ENCODE measurements around the gene LY6G5C. TPM values are rescaled to one million over a fixed set of nuclear protein-coding genes. Genes with fewer than 3 reads are reported as not detected.

Gene LY6G5C
- total and polyA plus RNA-seq, 2 of the 13 experiments (the other 11 are each of a cell fraction or from before 2014, with no cell fraction given) = 0.33 to 0.55 TPM

DNA sequence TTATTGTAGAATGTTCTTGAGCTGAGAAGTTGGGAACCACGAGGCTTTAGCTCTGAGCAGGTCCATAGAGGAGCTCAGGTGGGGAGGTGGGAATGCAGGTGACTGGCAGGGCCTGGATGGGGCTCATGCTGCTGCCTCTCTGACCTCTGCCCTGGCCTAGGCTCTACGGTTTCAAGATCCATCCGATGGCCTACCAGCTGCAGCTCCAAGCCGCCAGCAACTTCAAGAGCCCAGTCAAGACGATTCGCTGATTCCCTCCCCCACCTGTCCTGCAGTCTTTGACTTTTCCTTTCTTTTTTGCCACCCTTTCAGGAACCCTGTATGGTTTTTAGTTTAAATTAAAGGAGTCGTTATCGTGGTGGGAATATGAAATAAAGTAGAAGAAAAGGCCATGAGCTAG, 11.2 kb downstream of the LY6G5C start, which contains the start of gene LY6G5B:
Gene LY6G5B, plus strand, starts transcription at position 301 of the 400 bp plus-strand sequence. CDS start 975 bp downstream, outside the sequence.
- H3K9me3 ChIP-seq (ENCODE audit: low read length) = no peaks in the 10 kb centered on the region
- DNase-seq (ENCODE audit: low spot score) (no peak), ATAC-seq (no peak), FAIRE-seq (no peak)
- H3K79me2 ChIP-seq (ENCODE audit: insufficient read depth, low read length) = peaks cover 35% of the 10 kb centered on the region
- no peaks in the 10 kb centered on the region; a peak in 1 of 5 replicates for H3K27me3 ChIP-seq (ENCODE audit: control insufficient read depth in 1 of 2, insufficient read depth in 2 of 2, low read length in 2 of 2)
- intact Hi-C loops (cut with micrococcal nuclease; ENCODE audit: unreplicated experiment) = loop anchor here (5.0 kb wide), 2 partner anchors 47 to 163 kb away; partner anchors contain the start of gene PRRC2A
- in situ Hi-C loops (cut with HindIII; ENCODE audit: extremely low pct_ligation_motif_present, low pct_unique_long_range_greater_than_20kb) = no loop called here
- POLR2A ChIA-PET = interaction anchor here (0.7 to 2.8 kb wide), 11 partner anchors 10 to 161 kb away, joined by 3 to 14 read pairs (median 3); partner anchors contain the start of genes ABHD16A, APOM, BAG6 and C6orf47
- H3K9ac ChIP-seq (ENCODE audit: insufficient read depth, low read depth, low read length) = no peak within 1 kb of the TSS
- no peak within 1 kb of the TSS for H3K27ac ChIP-seq (ENCODE audit: extremely low read length, insufficient read depth, low read length)
- 0 out of 2 replicates have a peak, but pooled peaks have one; percentile 3 for TF ChIP-seq RBFOX2 (IDR thresholded peaks at IDR 0.05; ENCODE audit: low read depth, low read length)
- TF ChIP-seq XBP1 (CRISPR knock-in tag; IDR thresholded peaks at IDR 0.05) = no peak
- peak; percentile 8 for TF ChIP-seq ZNF883 (CRISPR knock-in tag; IDR thresholded peaks at IDR 0.05; ENCODE audit: not compliant biosample characterization)
- no peak for TF ChIP-seq KDM6A (CRISPR knock-in tag; IDR thresholded peaks at IDR 0.05; ENCODE audit: low read depth)
- 86% methylated on average over 8 of the region's 8 CpGs for WGBS (ENCODE audit: low lambda C conversion rate)
- no peaks in the 10 kb centered on the region for H4K20me1 ChIP-seq (ENCODE audit: insufficient read depth, low read length)
- H3K4me1 ChIP-seq (ENCODE audit: insufficient read depth, low read length) = peaks cover 32% of the 10 kb centered on the region
- peaks cover 35 to 61% of the 10 kb centered on the region in 2 experiments for H3K36me3 ChIP-seq (replicated peaks in 1 of 2; ENCODE audit: control insufficient read depth in 1 of 2, insufficient read depth in 2 of 2, low read length in 2 of 2)
- CTCF ChIA-PET (ENCODE audit: low intra/inter-chr PET ratio, low total read pairs) = no interaction called here
- no peak within 1 kb of the TSS for H2AFZ ChIP-seq (ENCODE audit: low read length)
- H3K4me3 ChIP-seq (replicated peaks in 1 of 3; ENCODE audit: insufficient read depth in 1 of 3, low read depth in 2 of 3, low read length in 3 of 3) = no peak within 1 kb of the TSS
- no TSS peak for BruUV-seq (replicated peaks)
- H3K4me2 ChIP-seq (ENCODE audit: low read depth, low read length) = no peak within 1 kb of the TSS

DNA sequence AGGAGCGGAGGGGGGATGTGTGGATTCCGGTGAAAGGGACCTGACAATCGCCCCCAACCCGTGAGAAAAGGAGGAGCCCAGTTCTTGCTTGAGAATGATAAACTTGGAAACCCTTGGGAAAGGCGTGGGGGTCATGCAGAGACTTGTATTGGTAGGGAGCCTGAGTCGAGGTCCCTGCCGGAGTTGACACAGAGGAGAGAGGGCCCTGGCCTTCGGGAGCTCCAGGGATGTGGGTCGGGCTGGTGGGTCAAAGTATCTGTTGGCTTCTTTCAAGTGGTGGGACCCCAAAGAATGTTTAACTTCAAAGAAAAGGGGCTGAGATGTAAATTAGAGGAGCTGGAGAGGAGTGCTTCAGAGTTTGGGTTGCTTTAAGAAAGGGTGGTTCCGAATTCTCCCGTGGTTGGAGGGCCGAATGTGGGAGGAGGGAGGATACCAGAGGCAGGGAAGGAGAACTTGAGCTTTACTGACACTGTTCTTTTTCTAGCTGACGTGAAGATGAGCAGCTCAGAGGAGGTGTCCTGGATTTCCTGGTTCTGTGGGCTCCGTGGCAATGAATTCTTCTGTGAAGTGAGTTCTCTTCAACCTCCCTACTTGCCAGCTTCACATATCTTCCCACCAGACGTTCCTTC, 14.4 kb downstream of the LY6G5C start:
- H3K9me3 ChIP-seq (ENCODE audit: low read length) = no peaks in the 10 kb centered on the region
- H4K20me1 ChIP-seq (ENCODE audit: insufficient read depth, low read length) = no peaks in the 10 kb centered on the region
- no peak for ATAC-seq
- peaks cover 29 to 55% of the 10 kb centered on the region in 2 experiments for H3K36me3 ChIP-seq (replicated peaks in 1 of 2; ENCODE audit: control insufficient read depth in 1 of 2, insufficient read depth in 2 of 2, low read length in 2 of 2)
- FAIRE-seq = no peak
- no peaks in the 10 kb centered on the region; a peak in 1 of 5 replicates for H3K27me3 ChIP-seq (ENCODE audit: control insufficient read depth in 1 of 2, insufficient read depth in 2 of 2, low read length in 2 of 2)
- peak overlapping the region; percentile 93 to 98 (median 94) for H3K4me3 ChIP-seq (replicated peaks in 1 of 3; ENCODE audit: insufficient read depth in 1 of 3, low read depth in 2 of 3, low read length in 3 of 3)
- 1% methylated on average over 15 of the region's 15 CpGs for WGBS (ENCODE audit: low lambda C conversion rate)
- H2AFZ ChIP-seq (ENCODE audit: low read length) = no peak overlapping the region
- POLR2A ChIA-PET = interaction anchor here (1.0 to 7.0 kb wide), 9 partner anchors 13 to 279 kb away, joined by 3 to 438 read pairs (median 6); partner anchors contain the start of genes ABHD16A, APOM, BAG6 and CFB
- CTCF ChIA-PET (ENCODE audit: low intra/inter-chr PET ratio, low total read pairs) = no interaction called here
- peaks cover 58% of the 10 kb centered on the region for H3K79me2 ChIP-seq (ENCODE audit: insufficient read depth, low read length)
- in situ Hi-C loops (cut with HindIII; ENCODE audit: extremely low pct_ligation_motif_present, low pct_unique_long_range_greater_than_20kb) = no loop called here
- peak overlapping the region; percentile 96 for H3K9ac ChIP-seq (ENCODE audit: insufficient read depth, low read depth, low read length)
- no TSS peak for BruUV-seq (replicated peaks)
- intact Hi-C loops (cut with micrococcal nuclease; ENCODE audit: unreplicated experiment) = loop anchor here (5.0 kb wide), 2 partner anchors 44 to 166 kb away; partner anchors contain the start of gene PRRC2A
- peak overlapping the region; percentile 99 for H3K27ac ChIP-seq (ENCODE audit: extremely low read length, insufficient read depth, low read length)
- H3K4me2 ChIP-seq (ENCODE audit: low read depth, low read length) = peak overlapping the region; percentile 93
- H3K4me1 ChIP-seq (ENCODE audit: insufficient read depth, low read length) = peaks cover 64% of the 10 kb centered on the region
- no peak for DNase-seq (ENCODE audit: low spot score)
- TF ChIP-seq ZC3H13 (CRISPR knock-in tag; IDR thresholded peaks at IDR 0.05) (no peak), ZNF550 (CRISPR knock-in tag; IDR thresholded peaks at IDR 0.05; ENCODE audit: borderline replicate concordance) (0 out of 2 replicates have a peak, but pooled peaks have one; percentile 86), ZNF607 (CRISPR knock-in tag; IDR thresholded peaks at IDR 0.05; ENCODE audit: borderline replicate concordance) (no peak), TRIM24 (CRISPR knock-in tag; IDR thresholded peaks at IDR 0.05) (no peak), ZNF839 (CRISPR knock-in tag; IDR thresholded peaks at IDR 0.05; ENCODE audit: borderline replicate concordance) (0 out of 2 replicates have a peak, but pooled peaks have one; percentile 39), RNF2 (conservative IDR thresholded peaks at IDR 0.05; ENCODE audit: low read depth) (no peak), ZNF572 (CRISPR knock-in tag; IDR thresholded peaks at IDR 0.05) (0 out of 2 replicates have a peak, but pooled peaks have one; percentile 17)
- TF ChIP-seq, protein P1, sequence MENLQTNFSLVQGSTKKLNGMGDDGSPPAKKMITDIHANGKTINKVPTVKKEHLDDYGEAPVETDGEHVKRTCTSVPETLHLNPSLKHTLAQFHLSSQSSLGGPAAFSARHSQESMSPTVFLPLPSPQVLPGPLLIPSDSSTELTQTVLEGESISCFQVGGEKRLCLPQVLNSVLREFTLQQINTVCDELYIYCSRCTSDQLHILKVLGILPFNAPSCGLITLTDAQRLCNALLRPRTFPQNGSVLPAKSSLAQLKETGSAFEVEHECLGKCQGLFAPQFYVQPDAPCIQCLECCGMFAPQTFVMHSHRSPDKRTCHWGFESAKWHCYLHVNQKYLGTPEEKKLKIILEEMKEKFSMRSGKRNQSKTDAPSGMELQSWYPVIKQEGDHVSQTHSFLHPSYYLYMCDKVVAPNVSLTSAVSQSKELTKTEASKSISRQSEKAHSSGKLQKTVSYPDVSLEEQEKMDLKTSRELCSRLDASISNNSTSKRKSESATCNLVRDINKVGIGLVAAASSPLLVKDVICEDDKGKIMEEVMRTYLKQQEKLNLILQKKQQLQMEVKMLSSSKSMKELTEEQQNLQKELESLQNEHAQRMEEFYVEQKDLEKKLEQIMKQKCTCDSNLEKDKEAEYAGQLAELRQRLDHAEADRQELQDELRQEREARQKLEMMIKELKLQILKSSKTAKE (CRISPR knock-in tag; IDR thresholded peaks at IDR 0.05; ENCODE audit: borderline replicate concordance) = no peak
- TF ChIP-seq, protein P2, sequence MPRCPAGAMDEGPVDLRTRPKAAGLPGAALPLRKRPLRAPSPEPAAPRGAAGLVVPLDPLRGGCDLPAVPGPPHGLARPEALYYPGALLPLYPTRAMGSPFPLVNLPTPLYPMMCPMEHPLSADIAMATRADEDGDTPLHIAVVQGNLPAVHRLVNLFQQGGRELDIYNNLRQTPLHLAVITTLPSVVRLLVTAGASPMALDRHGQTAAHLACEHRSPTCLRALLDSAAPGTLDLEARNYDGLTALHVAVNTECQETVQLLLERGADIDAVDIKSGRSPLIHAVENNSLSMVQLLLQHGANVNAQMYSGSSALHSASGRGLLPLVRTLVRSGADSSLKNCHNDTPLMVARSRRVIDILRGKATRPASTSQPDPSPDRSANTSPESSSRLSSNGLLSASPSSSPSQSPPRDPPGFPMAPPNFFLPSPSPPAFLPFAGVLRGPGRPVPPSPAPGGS (CRISPR knock-in tag; IDR thresholded peaks at IDR 0.05) = no peak
